Measurements from ENCODE around the gene METTL3. TPM values are rescaled to one million over a fixed set of nuclear protein-coding genes. Genes with fewer than 3 reads are reported as not detected.

The METTL3 gene
- polyA plus RNA-seq, 3 donors = 9.5 to 116 (median 10.8) TPM

DNA sequence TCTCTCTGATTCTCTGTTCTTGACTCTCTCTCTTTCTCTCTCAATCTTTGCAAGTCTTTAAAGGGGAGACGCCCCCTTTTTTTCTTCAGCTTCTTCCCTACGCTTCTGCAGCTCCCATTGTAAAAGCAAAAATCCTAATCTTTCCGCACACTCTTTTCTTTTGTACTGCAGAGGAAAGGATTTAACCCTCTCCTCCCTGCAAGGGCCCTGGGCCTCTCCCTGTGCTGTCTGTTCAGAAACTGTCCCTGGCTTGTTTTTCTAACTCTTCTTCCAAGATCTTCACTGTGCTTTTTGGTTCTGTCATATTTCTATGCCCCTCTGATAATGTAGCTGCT, 25.9 kb upstream of the METTL3 start:
- Mint-ChIP-seq H3K27me3 (ENCODE audit: low read depth in 3 of 3) (peaks cover 40 to 63% (median 43%) of the 10 kb centered on the region in 3 donors), H3K4me1 (peaks cover 14% of the 10 kb centered on the region), H3K9me3 (peaks cover 0 to 7% (median 0%) of the 10 kb centered on the region in 7 donors), H3K36me3 (no peaks in the 10 kb centered on the region), H3K4me3 (peak overlapping the region in 1 of 2 donors; percentile 65), H3K27ac (no peak overlapping the region)
- no peaks in the 10 kb centered on the region for H4K20me1 ChIP-seq (ENCODE audit: insufficient read depth, low read length)
- intact Hi-C loops (cut with micrococcal nuclease) = no loop called here
- peaks cover 0 to 18% of the 10 kb centered on the region in 2 donors for H3K9me3 ChIP-seq (replicated peaks in 1 of 2; ENCODE audit: control insufficient read depth in 1 of 2, insufficient read depth in 1 of 2, low read length in 2 of 2)
- no peak for DNase-seq
- no peak for TF ChIP-seq CTCF (IDR thresholded peaks at IDR 0.05)
- H3K9ac ChIP-seq (ENCODE audit: insufficient read depth, low read length, poor library complexity, severe bottlenecking) = no peak overlapping the region
- no peak overlapping the region for H3K4me3 ChIP-seq (replicated peaks in 1 of 3; ENCODE audit: low read depth in 2 of 3, low read length in 3 of 3)
- WGBS (ENCODE audit: insufficient coverage) = 63% methylated on average over 1 of the region's 3 CpGs
- no peak overlapping the region for H3K4me2 ChIP-seq (replicated peaks; ENCODE audit: extremely low read depth, low read length, poor library complexity, severe bottlenecking)
- H2AFZ ChIP-seq (ENCODE audit: insufficient read depth, low read depth, low read length, poor library complexity, severe bottlenecking) = peak overlapping the region; percentile 12
- no peak overlapping the region for H3K27ac ChIP-seq (ENCODE audit: low read depth in 1 of 2, low read length in 2 of 2)
- H3K36me3 ChIP-seq (replicated peaks in 1 of 2; ENCODE audit: control insufficient read depth in 1 of 2, insufficient read depth in 2 of 2, low read length in 2 of 2) = no peaks in the 10 kb centered on the region
- no peaks in the 10 kb centered on the region for H3K79me2 ChIP-seq (ENCODE audit: insufficient read depth, low read length)
- no peaks in the 10 kb centered on the region for H3K4me1 ChIP-seq (ENCODE audit: control insufficient read depth in 1 of 2, insufficient read depth in 2 of 2, low read length in 2 of 2)
- H3K27me3 ChIP-seq (ENCODE audit: control insufficient read depth in 2 of 2, insufficient read depth in 2 of 2, low read length in 2 of 2) = peaks cover 63 to 64% of the 10 kb centered on the region in 2 donors

- Histone ChIP-seq H3K27me3 (ENCODE audit: control insufficient read depth in 2 of 2, insufficient read depth in 2 of 2, low read length in 2 of 2) (peaks cover 63 to 64% of the 10 kb centered on the region in 2 donors), H3K4me1 (ENCODE audit: control insufficient read depth in 1 of 2, insufficient read depth in 2 of 2, low read length in 2 of 2) (no peaks in the 10 kb centered on the region), H3K27ac (ENCODE audit: low read depth in 1 of 2, low read length in 2 of 2) (no peak overlapping the region), H3K4me2 (replicated peaks; ENCODE audit: extremely low read depth, low read length, poor library complexity, severe bottlenecking) (no peak overlapping the region), H3K36me3 (replicated peaks in 1 of 2; ENCODE audit: control insufficient read depth in 1 of 2, insufficient read depth in 2 of 2, low read length in 2 of 2) (no peaks in the 10 kb centered on the region), H3K79me2 (ENCODE audit: insufficient read depth, low read length) (no peaks in the 10 kb centered on the region), H3K4me3 (replicated peaks in 1 of 3; ENCODE audit: low read depth in 2 of 3, low read length in 3 of 3) (no peak overlapping the region), H4K20me1 (ENCODE audit: insufficient read depth, low read length) (no peaks in the 10 kb centered on the region), H2AFZ (ENCODE audit: insufficient read depth, low read depth, low read length, poor library complexity, severe bottlenecking) (peak overlapping the region; percentile 12), H3K9ac (ENCODE audit: insufficient read depth, low read length, poor library complexity, severe bottlenecking) (no peak overlapping the region), H3K9me3 (replicated peaks in 1 of 2; ENCODE audit: control insufficient read depth in 1 of 2, insufficient read depth in 1 of 2, low read length in 2 of 2) (peaks cover 0 to 18% of the 10 kb centered on the region in 2 donors)
- Mint-ChIP-seq H3K9me3 (peaks cover 0 to 7% (median 0%) of the 10 kb centered on the region in 7 donors), H3K4me1 (peaks cover 14% of the 10 kb centered on the region), H3K27ac (no peak overlapping the region), H3K36me3 (no peaks in the 10 kb centered on the region), H3K27me3 (ENCODE audit: low read depth in 3 of 3) (peaks cover 40 to 63% (median 43%) of the 10 kb centered on the region in 3 donors), H3K4me3 (peak overlapping the region in 1 of 2 donors; percentile 65)
- 8% methylated on average over 14 of the region's 25 CpGs for WGBS (ENCODE audit: insufficient coverage)
- TF ChIP-seq CTCF (IDR thresholded peaks at IDR 0.05) = no peak
- no peak for DNase-seq
- intact Hi-C loops (cut with micrococcal nuclease) = no loop called here
Measured at GRCh38 chr14:21536418-21537089, 25.4 kb upstream of the METTL3 start.
